Embryonic facial prominence (tissue), 1 donor: ENCODE measurements around the gene RASSF1.
A peak's percentile ranks its signal among the peaks of the same experiment; 100 is the strongest.

Experiments used
- DNase-seq: peaks from one replicate; pipeline ENCODE4 v3.0.0-alpha.2; 2016; ENCODE audit errors: extremely low spot score

RASSF1 gene, protein sequence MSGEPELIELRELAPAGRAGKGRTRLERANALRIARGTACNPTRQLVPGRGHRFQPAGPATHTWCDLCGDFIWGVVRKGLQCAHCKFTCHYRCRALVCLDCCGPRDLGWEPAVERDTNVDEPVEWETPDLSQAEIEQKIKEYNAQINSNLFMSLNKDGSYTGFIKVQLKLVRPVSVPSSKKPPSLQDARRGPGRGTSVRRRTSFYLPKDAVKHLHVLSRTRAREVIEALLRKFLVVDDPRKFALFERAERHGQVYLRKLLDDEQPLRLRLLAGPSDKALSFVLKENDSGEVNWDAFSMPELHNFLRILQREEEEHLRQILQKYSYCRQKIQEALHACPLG

DNA sequence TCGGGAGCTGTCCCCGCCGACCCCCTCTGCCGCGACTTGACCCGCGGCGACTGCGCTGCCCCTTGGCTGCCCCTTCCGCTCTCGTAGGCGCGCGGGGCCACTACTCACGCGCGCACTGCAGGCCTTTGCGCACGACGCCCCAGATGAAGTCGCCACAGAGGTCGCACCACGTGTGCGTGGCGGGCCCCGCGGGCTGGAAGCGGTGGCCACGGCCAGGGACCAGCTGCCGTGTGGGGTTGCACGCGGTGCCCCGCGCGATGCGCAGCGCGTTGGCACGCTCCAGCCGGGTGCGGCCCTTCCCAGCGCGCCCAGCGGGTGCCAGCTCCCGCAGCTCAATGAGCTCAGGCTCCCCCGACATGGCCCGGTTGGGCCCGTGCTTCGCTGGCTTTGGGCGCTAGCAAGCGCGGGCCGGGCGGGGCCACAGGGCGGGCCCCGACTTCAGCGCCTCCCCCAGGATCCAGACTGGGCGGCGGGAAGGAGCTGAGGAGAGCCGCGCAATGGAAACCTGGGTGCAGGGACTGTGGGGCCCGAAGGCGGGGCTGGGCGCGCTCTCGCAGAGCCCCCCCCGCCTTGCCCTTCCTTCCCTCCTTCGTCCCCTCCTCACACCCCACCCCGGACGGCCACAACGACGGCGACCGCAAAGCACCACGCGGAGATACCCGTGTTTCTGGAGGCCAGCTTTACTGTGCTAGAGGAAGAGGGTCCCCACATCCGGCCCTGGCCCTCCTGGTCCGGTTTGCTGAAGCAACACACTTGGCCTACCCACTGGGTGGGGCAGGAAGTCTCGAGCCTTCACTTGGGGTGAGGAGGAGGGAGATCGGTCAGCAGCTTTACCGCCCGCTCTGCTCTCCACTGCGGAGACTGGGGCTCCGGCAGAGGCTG is at the start of gene RASSF1:
Gene RASSF1, minus strand, starts transcription at position 389 of the 882 bp plus-strand sequence. Its CDS starts 31 bp downstream, at position 358.
- no peak for DNase-seq

DNA sequence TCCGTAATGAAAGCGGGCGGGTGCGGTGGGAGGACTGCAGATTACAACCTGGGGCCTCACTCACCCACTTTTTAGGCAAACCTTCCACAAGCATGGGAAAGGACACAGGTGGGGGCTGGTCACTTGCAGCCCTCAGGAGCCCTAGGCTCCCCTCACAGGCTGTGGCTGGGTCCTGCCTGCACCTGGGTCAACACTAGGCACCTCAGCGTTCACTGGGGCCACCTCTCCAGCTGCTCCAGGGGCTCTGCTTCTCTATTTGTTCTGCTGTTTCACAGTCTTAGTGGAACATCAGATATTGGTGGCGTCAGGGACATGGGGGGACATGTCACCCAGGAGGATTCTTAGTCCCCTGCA is 48.8 kb upstream of the RASSF1 start:
- DNase-seq, result no peak

DNA sequence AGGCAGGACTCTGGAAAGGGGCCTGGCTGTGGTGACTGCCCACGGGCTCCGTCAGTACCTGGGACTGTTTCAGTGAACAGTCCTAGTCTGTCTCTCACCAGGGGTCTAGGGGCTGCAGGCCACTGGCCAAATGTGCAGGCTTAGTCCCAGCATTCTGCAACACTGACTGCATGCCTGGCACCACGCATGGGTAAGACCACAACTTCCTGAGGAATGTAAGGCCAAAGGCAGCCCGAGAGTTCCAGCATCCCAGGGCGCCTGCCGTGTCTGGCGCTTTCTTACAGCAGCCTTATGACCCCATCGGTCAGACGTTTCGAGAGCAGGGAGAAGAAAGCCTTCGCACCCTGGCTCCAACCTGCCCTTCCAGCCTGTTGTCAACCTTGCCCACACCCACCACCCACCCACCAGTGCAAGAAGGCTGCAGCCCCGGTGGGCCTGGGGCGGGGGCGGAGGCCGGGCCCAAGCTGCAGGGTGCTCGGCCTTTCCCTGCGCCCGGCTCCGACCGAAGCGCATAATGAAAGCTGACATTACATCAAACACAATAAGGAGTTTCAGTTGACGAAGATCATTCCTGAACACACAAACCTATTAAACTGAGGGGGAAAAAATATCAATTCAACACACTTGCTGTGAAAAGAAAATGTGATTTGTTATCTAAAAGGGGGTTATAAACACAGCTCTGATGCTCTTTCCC is 48.2 kb upstream of the RASSF1 start:
- no peak for DNase-seq

DNA sequence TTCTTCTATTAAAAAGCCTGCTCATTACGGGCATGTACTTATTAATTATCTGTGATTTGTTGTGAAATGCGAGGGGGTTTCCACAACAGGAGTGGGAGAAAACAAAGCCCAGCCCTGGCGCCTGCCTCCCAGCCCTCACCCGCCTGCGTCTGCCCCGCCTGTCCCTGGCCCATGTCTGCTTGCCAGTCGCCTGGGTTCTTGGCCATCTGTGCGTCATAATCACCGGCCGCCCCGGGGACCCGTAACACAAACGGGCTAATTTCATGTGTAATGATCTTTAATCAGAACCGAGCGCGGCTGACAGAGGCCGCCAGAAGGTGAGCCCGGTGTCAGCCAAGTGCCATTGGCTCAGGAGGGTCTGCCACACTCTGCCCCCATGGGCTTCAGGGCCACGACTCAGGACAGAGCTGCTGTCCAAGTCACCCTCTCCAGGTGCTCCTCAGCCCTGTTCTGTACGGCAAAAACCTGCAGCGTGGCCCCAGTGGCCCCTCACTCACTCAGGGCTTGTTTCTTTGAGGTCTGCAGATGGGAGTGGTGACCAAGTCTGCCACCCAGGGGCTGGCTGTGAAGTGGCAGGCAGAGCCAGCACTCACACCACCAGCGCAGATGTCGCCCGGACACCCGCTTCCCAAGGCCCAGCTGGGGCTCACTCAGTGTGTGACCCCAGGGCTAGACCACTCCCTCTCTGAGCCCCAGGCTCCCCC is 47.5 kb upstream of the RASSF1 start:
- DNase-seq, result no peak

DNA sequence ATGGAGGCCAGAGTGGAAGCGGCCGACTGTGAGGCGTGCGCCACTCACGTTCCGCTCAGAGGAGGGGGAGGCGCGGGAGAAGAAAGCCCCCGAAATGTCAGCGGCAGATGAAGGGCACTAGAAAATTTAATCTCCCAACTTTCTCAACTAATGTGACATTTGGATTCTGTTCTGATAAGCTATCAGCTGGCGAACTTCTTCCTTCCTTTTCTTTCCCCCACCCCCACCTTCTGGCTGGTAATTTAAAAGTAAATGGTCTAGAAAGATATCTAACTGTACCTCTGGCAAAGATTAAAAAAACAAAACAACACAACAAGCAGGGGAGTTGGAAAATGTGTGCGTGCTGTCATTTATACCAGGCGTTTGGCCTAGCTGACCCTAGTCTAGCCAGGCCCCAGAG is 45.1 kb upstream of the RASSF1 start:
- no peak for DNase-seq

DNA sequence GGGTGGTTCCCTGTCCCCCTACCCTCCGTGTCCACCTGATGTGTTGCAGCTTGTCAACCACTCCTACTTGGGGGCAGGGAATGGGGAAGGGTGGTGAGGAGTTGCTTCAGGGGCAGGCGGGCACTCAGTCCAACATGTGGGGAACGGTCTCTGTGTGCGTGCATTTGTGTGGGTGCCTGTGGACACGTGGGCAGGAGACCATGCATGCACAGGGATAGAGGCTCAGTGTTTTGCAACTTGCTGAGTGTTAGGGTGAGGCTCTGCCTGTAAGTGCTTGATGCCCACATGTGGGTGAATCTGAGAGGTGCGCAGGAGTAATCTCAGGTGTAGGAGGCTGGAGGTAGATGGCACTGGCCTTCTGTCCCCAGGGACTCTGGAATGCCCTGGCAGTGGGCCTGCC is 43.1 kb upstream of the RASSF1 start:
- no peak for DNase-seq

DNA sequence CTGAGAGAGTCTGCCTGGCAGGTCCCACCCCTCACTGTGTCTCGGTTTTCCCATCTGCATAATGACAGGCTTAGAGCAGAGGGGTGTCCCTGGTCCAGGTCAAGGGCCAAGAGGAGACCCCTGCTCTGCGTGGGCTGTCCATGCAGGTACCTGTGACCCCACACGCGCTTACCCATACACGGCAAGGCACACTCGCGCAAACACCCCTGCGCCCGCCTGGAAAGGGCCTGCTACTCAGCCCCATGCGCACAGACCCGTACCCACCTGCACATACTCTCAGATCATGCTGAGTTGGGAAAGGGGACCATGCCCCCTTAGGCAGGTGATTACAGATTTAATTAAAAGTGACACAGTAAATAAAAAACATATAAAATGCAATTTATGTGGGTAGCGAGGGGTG is 42.1 kb upstream of the RASSF1 start:
- DNase-seq, result no peak

DNA sequence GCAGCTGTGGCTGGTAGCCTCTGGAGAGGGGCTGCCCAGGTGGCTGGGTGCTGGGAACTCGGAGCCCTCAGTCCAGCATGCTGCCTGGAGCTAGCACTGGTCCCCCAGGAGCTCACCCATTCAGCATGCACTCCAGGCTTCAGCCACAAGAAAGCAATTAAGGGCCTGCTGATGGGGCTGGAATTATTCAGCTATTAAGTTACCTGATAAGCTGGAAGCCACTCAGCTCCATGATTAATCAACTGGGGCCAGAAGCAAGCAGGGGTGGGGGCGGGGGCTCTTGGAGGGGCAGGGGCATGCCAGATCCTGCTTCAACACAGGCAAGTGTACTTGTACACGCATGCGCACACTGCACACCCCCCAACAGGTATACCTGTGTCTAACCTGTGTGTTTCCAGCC is 40.7 kb upstream of the RASSF1 start:
- DNase-seq, result no peak

DNA sequence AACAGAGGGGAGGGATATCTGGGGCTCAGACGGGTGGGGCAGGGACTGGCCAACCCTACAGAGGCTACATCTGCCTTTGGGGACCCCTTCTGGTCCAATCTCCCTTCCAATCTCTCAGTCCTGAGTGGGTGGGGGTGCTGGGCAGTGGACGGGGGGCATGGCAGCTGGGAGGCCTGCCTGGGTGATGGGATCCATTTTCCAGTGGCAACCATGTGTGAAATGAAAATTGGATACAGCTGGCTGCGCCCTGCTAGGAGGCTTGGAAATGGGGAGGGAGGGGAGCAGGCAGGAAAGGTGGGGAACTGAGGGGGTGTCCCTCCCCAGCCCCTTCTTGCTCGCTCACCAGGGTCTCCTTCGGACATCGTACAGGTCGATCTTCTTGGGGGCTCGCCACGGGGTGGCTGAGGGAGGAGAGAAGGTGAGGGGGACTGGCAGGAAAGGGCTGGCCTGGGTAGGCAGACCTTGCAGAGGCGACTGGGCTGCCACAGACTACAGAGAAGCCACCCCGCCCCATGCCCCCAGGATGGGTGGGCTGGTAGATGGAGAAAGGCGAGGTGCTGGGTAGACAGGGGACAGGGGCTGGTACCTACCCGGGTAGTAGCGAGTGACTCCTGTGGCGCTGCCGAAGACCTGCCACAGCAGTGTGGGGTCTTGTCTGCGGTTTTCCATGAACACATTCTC is 39.9 kb upstream of the RASSF1 start:
- DNase-seq, result no peak

DNA sequence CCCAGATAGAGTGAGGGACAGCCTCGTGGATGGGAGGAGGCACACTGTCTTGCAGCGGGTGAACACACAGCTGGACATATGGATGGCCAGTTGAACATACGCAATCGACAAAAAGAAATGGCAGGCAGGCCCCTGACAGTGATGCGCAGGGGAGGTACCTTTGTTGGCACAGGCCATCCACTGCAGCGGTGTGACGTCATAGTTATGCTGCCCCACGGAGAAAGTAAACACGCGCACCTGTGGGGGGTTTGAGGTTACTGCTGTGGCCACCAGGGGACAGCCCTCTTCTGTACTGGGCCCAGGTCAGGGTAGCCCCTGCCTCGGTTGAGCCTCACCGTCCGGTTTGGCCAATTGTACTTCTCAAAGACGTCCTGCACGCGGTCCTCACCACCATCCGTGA is 38.1 kb upstream of the RASSF1 start:
- DNase-seq, result no peak

DNA sequence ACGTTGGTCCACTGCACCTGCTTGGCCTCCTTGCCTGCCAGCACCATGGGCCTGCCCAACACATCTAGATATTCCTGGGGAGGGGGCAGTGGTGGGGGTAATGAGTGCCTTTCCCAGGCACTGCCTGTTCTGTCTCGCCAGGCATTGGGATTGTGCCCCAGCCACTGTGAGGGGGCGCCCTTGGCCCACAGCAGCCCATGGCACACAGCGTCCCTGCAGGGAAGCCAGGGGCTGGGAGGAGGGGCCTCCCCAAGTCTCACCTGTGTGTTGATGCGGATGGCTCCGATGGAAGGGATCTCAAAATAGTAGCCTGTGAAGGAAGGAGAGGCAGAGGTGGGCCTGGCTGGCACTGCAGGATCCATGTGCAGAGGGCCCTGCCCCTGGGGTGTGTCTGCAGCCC is 37.4 kb upstream of the RASSF1 start:
- no peak for DNase-seq

DNA sequence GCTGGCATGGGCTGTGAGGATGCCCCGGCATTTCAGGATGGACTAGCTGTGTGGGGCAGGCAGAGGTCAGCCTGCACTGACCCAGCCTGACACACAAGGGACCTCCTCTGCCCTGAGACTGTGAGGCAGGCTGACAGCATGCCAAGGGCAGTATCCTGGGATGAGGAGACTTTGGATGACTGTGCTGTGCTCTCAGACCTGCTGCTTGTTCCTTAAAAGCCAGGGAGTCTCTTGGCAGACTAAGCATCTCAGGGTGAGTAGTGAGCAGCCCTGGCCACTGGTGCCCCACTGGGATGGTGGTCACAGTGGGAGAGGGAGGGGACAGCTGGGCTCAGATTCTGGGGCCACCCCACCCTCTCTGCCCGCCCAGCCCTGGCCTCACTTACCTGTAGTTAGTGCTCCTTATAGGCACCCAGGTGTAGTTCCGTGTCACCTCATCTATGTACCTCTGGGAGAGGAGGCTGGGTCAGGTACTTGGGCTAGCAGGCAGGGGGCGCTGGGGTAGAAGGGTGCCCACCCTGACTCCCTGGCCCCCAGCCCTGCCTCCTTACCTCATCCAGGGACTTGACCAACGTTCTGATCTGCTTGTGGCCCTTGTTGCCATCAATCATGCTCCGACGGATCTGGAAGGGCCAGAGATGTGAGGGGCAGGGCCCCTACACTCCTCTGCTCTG is 34.8 kb upstream of the RASSF1 start:
- DNase-seq, result no peak

DNA sequence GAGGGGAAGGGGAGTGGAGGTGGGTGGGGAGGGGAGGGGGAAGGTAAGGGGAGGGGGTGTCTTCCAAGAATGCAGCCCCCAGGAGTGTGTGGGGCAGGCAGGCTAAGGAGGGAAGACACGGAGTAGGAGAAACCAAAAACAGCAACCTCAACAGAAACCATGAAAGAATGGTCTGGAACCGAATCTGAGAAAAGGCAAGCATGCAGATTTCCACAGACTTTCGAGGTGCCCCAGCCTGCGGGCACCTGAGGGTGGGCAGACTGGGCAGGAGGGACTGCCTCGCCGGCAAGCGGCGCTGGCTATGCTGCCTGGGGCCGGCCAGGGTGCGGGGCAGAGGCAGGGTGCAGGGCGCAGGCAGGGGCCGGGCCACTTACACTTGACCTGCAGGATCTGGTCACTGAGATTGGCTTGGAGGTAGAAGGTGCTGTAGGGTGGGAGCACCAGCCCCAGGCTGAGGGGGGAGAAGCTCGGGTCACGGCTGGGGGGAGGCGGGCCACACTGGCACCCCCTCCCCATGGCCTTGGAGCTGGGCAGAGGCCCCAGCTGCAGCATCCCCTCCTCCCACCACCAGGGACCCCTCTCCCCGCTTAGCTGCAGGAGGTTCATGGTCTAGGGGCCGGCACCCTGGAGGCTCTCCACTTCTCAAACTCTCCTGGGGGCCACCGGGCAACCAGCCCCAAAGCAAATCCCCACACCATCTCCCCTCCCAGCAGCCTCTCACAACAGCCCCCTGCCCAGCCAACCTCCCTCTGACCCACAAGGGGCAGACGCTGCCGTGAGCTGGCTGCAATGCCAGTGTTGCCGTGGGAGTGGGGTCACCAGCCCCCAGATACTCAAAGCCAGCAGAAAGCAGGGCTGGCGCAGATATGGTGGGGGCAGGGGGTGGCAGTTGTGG is 34.0 kb upstream of the RASSF1 start:
- no peak for DNase-seq

DNA sequence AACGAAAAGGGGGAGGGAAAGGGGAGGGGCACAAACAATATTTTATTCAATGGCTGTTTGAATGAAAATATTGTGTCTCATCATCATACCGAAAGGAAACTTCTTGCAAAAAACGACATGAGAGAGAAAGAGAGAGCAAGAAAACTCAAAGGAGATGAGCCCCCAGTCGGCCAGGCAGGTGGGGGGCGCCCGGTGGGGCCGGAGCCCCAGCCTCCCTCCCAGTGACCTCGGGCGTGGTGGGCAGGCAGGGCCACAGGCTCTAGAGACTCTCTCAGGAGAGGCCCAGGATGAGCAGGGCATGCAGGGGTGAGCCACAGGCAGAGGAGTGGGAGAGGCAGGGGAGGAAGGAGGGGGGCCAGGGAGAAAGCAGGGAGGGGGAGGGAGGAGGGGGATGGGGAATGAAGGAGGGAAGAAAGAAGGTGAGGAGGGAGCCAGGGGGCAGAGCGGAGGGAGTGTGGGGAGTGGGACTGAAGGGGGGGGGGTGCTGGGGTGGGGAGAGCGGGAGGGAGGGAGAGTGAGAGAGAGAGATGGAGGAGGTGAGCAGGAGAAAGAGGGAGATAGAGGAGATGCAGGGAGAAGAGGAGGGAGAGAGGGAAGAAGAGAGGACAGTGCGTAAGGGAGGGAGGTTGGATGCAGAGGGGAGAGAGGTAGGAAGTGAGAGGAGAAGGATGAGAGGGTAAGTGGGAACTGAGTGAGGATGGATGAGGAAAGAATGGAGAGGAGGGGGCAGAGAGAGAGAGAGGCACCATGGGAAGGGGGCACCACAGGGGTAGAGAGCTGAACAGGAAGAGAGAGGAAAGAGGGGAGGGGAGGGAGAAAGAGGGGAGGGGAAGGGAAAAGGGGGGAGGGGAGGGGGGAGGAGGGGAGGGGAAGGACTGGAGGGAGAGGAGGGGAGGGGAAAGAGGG is 32.8 kb upstream of the RASSF1 start:
- peak; percentile 64 for DNase-seq

DNA sequence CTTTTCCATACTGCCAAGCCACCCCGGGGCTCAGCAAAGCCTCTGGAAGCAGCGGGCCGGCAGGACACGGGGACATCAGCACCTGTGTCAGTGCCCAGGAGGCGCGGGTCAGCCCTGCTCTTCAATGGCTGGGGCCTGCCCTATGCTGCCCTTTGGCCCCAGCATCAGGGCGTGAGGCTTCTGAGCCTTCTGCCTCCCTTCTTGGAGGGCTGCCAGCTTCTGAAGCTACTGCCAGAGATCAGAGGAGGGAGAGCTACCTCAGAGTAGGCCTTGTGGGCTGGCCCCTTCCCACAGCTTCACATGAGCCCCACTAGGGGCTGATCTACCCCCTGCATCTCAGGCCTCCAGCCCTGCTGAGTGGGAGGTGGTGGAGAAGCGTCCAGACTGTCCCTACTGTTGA is 31.7 kb upstream of the RASSF1 start:
- no peak for DNase-seq

DNA sequence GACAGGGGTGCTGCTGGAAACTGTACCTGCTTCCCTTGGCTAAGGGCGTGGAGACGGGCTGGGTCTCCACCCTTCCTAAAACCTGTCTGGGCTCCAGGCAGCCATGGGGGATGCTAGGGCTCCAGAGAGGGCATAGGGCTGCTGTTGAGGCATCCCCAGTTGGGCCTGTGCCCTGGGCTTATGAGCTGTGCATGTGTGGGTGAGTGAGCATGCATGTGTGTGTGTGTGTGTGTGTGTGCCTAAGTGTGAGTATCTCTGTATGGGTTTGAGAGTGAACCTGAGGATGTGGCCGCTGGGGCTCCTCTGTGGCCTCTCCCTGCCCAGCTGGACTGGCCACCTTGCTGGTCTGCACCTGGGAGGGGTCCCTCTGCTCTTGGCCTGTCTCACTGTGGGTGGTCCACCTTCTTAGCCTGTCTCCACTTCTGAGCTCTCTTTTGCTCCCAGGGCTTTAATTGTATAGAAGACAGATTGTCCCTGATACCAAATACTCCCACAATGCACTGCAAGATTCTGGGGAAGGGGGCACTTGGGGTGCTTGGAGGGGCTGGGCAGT is 30.6 kb upstream of the RASSF1 start:
- no peak for DNase-seq

DNA sequence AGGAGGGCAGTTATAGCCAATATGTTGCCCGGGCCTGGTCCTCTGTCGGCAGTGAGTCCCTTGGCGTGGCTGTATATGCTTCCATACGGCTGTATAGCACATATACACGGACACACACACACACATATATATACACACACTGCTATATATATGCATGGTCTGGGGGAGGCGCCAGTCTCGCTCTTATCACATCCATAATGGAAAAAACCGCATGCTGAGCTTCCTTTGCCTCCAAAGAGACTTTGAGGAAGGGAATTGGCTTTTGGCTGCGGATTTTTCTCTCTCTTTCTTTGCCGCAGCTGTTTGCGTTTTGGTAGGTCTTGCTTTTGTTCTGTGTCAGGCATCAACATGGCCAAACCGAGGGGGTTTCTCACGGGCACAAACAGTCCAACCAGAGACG is 30.0 kb upstream of the RASSF1 start:
- peak; percentile 63 for DNase-seq

DNA sequence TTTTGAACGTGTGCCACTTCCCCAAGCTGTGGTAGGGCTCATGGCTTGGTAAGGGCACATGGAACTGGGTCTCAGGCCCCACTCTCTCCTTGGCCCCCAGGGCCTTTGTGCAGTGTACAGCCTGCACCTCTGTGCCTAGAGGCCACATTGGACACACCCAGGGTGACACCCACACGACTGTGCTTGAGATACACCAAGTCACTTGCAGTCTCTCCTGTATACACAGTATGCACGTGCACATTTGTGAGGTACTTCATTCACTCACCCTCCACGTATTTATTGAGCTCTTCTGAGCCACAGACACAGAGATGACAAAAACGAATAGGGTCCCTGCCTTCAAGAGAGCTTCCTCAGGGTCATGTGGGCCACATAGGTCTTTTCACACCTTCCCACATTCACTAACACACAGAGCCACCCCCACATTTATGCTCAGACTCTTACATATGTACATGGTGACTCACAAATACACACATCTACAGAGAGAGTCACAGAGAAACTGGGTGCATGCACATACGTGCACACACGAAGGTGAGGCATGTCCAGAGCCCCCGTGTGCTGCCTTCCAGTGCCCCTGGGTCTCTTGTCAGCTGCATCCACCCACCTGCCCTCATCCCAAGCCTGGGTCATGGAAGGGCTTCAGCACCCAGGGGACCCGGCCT is 28.5 kb upstream of the RASSF1 start:
- no peak for DNase-seq
